GM12872 (cell line): ENCODE results near the gene KCNQ5.

ENCODE experiments used
- TF ChIP-seq, protein P1 (sequence below): IDR thresholded peaks from 3 replicates; pipeline ENCODE4 v1.5.1; 2011; ENCODE audit warnings: low read depth, mild to moderate bottlenecking, low read length, moderate library complexity; ENCODE audit not compliant: insufficient read depth

KCNQ5 gene

DNA sequence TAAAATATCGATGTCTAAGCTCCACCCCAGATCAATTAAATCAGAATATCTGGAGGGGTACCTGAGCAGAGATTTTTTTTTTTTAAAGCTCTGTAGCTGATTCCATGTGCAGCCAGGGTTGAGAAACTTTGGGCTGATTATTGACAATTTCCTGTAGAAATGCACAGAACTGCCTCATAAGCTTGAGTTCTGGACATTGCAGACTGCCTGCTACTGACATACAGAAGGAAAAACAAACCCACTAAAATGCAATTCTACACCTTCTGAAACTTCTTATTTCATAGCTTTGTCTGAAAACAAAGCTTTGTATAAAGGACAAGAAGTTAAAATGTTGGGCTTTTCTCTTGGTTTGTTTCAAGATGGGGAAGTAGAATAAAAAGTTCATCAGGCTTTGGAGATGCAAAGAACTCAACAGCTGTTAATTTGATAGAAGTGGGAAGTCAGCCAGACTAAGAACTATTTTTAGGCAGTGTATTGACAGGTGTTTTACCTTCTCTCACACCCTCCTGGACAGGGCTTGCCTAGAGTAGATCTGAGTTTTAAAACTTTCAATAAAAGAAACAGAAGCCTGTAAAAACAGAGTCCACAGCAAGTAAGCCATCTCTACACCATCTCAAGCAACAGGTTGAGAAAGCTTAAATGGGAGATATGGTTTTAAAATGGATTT lies 147.7 kb downstream of the KCNQ5 start:
- TF ChIP-seq, protein P1, sequence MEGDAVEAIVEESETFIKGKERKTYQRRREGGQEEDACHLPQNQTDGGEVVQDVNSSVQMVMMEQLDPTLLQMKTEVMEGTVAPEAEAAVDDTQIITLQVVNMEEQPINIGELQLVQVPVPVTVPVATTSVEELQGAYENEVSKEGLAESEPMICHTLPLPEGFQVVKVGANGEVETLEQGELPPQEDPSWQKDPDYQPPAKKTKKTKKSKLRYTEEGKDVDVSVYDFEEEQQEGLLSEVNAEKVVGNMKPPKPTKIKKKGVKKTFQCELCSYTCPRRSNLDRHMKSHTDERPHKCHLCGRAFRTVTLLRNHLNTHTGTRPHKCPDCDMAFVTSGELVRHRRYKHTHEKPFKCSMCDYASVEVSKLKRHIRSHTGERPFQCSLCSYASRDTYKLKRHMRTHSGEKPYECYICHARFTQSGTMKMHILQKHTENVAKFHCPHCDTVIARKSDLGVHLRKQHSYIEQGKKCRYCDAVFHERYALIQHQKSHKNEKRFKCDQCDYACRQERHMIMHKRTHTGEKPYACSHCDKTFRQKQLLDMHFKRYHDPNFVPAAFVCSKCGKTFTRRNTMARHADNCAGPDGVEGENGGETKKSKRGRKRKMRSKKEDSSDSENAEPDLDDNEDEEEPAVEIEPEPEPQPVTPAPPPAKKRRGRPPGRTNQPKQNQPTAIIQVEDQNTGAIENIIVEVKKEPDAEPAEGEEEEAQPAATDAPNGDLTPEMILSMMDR = no peak

DNA sequence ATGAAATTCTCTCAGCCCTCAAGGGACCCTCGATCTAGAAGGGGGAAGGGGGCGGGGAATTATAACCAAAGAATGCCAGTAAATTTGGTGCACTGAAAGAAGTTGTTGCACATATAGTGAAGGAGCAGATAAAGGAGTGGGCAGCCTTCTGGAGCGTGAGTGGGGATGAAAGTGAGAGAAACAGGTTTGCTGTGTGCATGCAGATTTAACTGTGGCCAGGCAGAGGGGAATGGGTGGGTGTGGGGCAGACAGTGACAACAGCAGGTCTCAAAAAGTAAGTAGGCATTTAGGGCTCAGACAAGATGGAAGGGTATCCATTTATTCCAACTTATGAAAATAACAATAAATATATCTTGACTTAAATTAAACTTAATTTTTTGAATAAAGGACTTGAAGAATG lies 149.1 kb downstream of the KCNQ5 start:
- TF ChIP-seq, protein P1 = no peak

DNA sequence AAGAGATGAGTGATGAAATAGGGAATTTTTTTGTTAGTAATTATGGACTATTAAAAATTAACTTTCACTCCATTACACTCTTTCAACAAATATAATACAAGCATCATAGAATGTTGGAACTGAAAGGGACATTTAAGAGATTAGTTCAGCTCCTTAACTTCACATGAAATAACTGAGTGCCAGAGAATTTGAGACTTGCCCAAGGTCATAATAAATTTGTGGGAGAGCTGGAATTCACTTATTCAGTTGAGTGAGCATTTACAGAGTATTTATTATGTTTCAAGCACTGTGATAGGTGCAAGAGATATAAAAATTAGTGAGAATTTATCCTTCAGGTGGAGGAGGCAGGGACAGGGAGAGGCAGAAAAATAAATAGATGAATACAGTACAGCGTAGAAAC lies 154.6 kb downstream of the KCNQ5 start:
- TF ChIP-seq, protein P1 = no peak

DNA sequence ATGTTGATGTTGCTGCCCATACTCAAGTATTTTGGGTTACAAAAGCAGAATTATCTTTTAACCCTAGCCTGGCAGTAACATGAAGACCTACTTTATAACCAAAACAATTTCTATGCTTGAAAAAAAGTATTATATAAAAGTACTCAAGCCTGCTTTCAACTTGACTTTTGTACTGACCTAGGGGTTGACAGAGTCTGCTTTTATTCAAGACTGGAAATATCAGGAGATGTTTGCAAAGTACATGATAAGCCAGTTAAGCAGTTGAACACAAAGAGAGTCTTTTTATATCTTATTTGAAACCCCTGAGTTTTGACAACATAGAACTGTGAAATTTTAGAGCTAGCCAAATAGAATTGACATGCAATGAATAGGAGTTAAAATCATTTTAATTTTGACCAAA lies 159.8 kb downstream of the KCNQ5 start:
- TF ChIP-seq, protein P1 = no peak

DNA sequence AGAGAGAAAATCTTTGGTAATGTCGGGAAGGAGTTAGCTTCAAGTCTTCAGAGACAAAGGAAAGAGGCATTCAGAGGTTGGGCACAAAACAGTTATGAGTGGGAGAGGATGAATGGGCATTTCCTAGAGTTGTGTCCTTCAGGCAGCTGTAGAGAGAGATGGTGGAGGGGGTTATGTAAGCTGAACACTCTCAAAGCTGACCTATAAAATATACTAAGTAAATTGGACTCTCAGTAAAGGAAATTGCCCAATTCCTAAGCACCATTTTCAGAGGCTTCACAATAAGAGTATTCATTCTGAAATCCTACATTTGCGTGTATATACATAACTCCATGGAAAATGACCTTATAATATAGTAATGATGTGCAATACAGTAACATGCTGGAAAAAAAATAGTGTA lies 161.2 kb downstream of the KCNQ5 start:
- TF ChIP-seq, protein P1 = no peak

DNA sequence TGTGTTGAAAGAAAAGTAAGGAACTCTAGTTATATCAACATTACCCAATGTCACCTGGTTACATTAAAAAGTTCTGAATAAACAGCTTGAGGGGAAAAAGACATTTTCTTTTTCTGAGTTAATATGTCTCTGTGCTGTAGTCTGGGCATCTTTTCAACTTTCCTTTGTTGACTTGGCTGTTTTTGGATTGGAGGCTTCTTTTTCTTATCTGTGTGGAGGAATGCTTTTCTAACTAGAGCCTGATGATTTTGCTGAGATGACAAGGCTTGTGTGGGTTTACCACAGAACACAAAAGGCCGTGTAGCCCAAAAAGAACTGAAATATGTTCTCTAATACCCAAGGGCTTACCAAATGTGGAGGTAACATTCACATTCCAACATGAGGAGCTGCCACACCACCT lies 161.8 kb downstream of the KCNQ5 start:
- TF ChIP-seq, protein P1 = no peak

DNA sequence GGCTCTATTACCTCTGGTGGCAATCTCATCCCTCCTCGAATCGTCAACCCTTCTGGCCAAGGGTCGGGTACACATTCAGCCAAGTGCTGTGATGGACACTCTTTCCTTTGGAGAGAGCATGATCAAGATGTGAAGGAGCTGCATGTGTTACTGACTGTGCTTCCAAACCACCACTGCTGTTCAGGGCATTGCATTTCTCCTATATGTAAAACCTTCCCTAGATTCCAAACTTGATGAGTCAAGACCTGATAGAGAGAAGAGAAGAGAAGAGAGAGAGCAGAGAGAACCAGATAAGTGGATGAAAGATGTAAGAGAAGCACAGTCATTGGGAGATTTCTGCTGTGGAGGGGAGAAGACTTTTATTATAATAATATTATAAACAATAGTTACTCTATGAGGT lies 162.2 kb downstream of the KCNQ5 start:
- TF ChIP-seq, protein P1 = no peak

DNA sequence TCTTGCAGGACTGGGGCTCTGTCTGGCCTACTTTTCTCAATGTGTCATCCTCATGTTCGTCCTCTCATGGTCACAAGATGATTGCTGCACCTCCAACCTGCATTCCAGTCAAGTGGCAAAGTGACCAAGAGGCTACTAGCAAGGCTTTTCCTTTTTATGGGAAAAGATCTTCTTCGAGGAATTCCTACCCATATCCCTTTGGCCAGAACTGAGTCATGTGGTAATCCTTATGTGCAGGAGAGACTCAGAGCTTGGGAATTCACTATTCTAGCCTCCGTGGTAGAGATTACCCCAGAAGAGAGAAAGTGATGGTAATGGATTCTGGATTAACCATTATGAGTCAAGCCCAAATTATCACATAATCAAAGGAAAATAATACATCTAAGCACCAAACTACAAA lies 162.7 kb downstream of the KCNQ5 start:
- TF ChIP-seq, protein P1 = no peak
